Sigmoid colon (tissue), 3 donors: ENCODE measurements around the gene ZP4.

ENCODE experiments used
- CTCF ChIP-seq, 4 experiments: fragments of 450-650 bp in 3 of 4; fragments of 200-600 bp in 1 of 4; IDR thresholded peaks; one replicate each; pipeline ENCODE4 v1.5.1; 2016 to 2019; ENCODE audit warnings: antibody characterized with exemption in 4 of 4, mild to moderate bottlenecking in 3 of 4, moderate library complexity in 2 of 4
- POLR2A ChIP-seq, 2 donors: fragments of 450-650 bp; IDR thresholded peaks; one replicate each; pipeline ENCODE4 v1.6.1; 2016; ENCODE audit warnings: antibody characterized with exemption in 2 of 2, mild to moderate bottlenecking in 2 of 2, moderate library complexity in 2 of 2

DNA sequence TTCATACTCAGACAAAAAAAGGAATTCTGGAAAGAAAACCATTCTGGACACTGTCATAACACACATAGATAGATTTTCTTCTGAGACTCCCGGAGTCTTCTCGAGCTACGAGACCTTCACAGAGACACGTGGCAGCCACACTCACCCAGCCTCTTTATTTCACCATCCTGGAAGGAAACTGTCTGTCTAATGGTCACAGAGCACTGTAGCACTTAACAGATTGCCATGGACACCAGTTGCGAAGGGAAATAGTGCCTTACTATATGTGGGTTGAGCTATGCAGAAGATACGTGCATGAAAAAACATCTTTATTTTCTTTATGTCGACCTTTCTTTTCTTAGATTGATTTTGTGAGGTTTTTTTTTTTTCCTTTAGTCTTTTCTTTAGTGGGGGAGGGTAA lies 57.9 kb downstream of the ZP4 start:
- TF ChIP-seq CTCF (IDR thresholded peaks at IDR 0.05) (no peak), POLR2A (IDR thresholded peaks at IDR 0.05) (no peak)
